GM18517 (cell line): ENCODE data around the gene PZP.

Source experiments
- ATAC-seq: cut with Tn5 transposase; IDR thresholded peaks from one replicate; pipeline ENCODE4 v1.9.1; 2021; ENCODE audit warnings: mild to moderate bottlenecking, moderate library complexity; ENCODE audit not compliant: unreplicated experiment

The PZP gene

GRCh38 chr12:9104767-9105423, 103.3 kb downstream of the PZP start:
- no peak for ATAC-seq

GRCh38 chr12:9104087-9104486, 104.1 kb downstream of the PZP start:
- no peak for ATAC-seq

- no peak for ATAC-seq
These were observed 104.9 kb downstream of the PZP start for GRCh38 chr12:9103050-9103849.

GRCh38 chr12:9101018-9101687, 107.0 kb downstream of the PZP start:
- no peak for ATAC-seq

GRCh38 chr12:9099552-9100190, 108.5 kb downstream of the PZP start:
- no peak for ATAC-seq
